Neural progenitor cell (in vitro differentiated cells): ENCODE measurements around the gene KCNG3.

ENCODE experiments used
- EZH2 ChIP-seq: fragments of 200-600 bp; sonication (generic); IDR thresholded peaks from 2 replicates; pipeline ENCODE4 v1.6.1; 2017; ENCODE audit warnings: antibody characterized with exemption, mild to moderate bottlenecking, moderate library complexity
- EZH2phosphoT487 ChIP-seq: fragments of 200-600 bp; sonication (generic); IDR thresholded peaks from 2 replicates; pipeline ENCODE4 v1.6.1; 2017; ENCODE audit warnings: antibody characterized with exemption
- TF ChIP-seq, protein P1 (sequence below): fragments of 200-600 bp; sonication (generic); IDR thresholded peaks from 2 replicates; pipeline ENCODE4 v1.5.1; 2017; ENCODE audit warnings: antibody characterized with exemption, mild to moderate bottlenecking

DNA sequence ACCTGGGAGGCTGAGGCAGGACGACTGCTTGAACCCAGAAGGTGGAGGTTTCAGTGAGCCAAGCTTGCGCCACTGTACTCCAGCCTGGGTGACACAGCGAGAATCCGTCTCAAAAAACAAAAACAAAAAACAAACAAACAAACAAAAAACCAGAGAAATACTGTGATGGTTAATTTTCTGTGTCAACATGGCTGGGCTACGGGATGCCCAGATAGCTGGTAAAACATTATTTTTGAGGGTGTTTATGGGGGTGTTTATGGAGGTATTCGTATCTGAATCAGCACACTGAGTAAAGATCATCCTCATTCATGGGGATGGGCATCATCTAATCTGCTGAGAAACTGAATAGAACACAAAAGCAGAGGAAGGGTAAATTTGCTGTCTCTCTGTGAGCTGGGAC lies 92.0 kb downstream of the KCNG3 start:
- TF ChIP-seq, protein P1, sequence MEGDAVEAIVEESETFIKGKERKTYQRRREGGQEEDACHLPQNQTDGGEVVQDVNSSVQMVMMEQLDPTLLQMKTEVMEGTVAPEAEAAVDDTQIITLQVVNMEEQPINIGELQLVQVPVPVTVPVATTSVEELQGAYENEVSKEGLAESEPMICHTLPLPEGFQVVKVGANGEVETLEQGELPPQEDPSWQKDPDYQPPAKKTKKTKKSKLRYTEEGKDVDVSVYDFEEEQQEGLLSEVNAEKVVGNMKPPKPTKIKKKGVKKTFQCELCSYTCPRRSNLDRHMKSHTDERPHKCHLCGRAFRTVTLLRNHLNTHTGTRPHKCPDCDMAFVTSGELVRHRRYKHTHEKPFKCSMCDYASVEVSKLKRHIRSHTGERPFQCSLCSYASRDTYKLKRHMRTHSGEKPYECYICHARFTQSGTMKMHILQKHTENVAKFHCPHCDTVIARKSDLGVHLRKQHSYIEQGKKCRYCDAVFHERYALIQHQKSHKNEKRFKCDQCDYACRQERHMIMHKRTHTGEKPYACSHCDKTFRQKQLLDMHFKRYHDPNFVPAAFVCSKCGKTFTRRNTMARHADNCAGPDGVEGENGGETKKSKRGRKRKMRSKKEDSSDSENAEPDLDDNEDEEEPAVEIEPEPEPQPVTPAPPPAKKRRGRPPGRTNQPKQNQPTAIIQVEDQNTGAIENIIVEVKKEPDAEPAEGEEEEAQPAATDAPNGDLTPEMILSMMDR: no peak
- TF ChIP-seq EZH2 (no peak), EZH2phosphoT487 (no peak)
